Mucosa of descending colon (tissue), 3 donors: ENCODE results near the gene MEGF8. TPM values are rescaled to one million over a fixed set of nuclear protein-coding genes. Genes with fewer than 3 reads are reported as not detected.

Source experiments
- ATAC-seq: fragments of 200-7000 bp; cut with Tn5 transposase; one replicate; pipeline ENCODE4 v1.9.1; 2020; ENCODE audit warnings: mild to moderate bottlenecking, moderate library complexity
- DNase-seq, 3 donors: peaks; one replicate each; pipeline ENCODE4 v3.0.0-alpha.2; 2020
- H3K36me3 ChIP-seq: fragments of 200-600 bp; one replicate; pipeline ENCODE4 v1.8.0; 2021; ENCODE audit warnings: low read depth, mild to moderate bottlenecking
- H3K4me1 ChIP-seq: fragments of 200-600 bp; one replicate; pipeline ENCODE4 v1.8.0; 2021; ENCODE audit warnings: low read depth, mild to moderate bottlenecking
- H3K4me3 ChIP-seq: fragments of 200-600 bp; one replicate; pipeline ENCODE4 v1.8.0; 2021; ENCODE audit warnings: mild to moderate bottlenecking
- H3K9me3 ChIP-seq: fragments of 200-600 bp; one replicate; pipeline ENCODE4 v1.8.0; 2021; ENCODE audit warnings: mild to moderate bottlenecking
- intact Hi-C, 2 donors: fragments of 100-400 bp; cut with DNase I in 1 of 2; cut with micrococcal nuclease in 1 of 2; formaldehyde crosslinking; loops; one replicate each; pipeline versions ENCODE4 v1.11.0 to v1.11.1; 2022; cut with DNase I, micrococcal nuclease
- total RNA-seq, 3 donors: library from RNA; stranded (reverse); fragmentation: NEBNext Ultra II Directional in 2 of 3; extraction: Animal tissue kit (Norgen Biotek cat#: 25700) in 2 of 3; gene quantifications; one replicate each; pipeline versions ENCODE4 v1.2.1 to v1.2.4, GENCODE V29; 2021 to 2023
- TF ChIP-seq, protein P1 (sequence below): fragments of 200-600 bp; IDR thresholded peaks from one replicate; pipeline ENCODE4 v1.8.0; 2022; ENCODE audit warnings: antibody characterized with exemption, mild to moderate bottlenecking
- donor health status: DM: no; HTN: no; CAD: no; lungs with moderate emphysema.
- donor health status: DM: no; HTN: no; CAD: no.
- donor health status: DM: no; HTN: yes; CAD: no.

MEGF8 gene
- total RNA-seq, 3 donors from 2014 or later: 17.6 to 27.0 (median 23.9) TPM

GRCh38 chr19:42357290-42357689 is 31.9 kb downstream of the MEGF8 start:
- TF ChIP-seq, protein P1, sequence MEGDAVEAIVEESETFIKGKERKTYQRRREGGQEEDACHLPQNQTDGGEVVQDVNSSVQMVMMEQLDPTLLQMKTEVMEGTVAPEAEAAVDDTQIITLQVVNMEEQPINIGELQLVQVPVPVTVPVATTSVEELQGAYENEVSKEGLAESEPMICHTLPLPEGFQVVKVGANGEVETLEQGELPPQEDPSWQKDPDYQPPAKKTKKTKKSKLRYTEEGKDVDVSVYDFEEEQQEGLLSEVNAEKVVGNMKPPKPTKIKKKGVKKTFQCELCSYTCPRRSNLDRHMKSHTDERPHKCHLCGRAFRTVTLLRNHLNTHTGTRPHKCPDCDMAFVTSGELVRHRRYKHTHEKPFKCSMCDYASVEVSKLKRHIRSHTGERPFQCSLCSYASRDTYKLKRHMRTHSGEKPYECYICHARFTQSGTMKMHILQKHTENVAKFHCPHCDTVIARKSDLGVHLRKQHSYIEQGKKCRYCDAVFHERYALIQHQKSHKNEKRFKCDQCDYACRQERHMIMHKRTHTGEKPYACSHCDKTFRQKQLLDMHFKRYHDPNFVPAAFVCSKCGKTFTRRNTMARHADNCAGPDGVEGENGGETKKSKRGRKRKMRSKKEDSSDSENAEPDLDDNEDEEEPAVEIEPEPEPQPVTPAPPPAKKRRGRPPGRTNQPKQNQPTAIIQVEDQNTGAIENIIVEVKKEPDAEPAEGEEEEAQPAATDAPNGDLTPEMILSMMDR: no peak
- intact Hi-C loops: no loop called here
- no peaks in the 10 kb centered on the region for H3K36me3 ChIP-seq
- no peak overlapping the region for H3K4me3 ChIP-seq
- no peaks in the 10 kb centered on the region for H3K9me3 ChIP-seq
- ATAC-seq (no peak), DNase-seq (no peak)
- no peaks in the 10 kb centered on the region for H3K4me1 ChIP-seq

- intact Hi-C loops: loop anchor here in 1 of 2 donors (2.0 kb wide), 1 partner anchor 62 kb away; no protein-coding TSS in a partner anchor
- no peaks in the 10 kb centered on the region for H3K9me3 ChIP-seq
- no peaks in the 10 kb centered on the region for H3K36me3 ChIP-seq
Observed at GRCh38 chr19:42360787-42361544, 35.5 kb downstream of the MEGF8 start.

DNA sequence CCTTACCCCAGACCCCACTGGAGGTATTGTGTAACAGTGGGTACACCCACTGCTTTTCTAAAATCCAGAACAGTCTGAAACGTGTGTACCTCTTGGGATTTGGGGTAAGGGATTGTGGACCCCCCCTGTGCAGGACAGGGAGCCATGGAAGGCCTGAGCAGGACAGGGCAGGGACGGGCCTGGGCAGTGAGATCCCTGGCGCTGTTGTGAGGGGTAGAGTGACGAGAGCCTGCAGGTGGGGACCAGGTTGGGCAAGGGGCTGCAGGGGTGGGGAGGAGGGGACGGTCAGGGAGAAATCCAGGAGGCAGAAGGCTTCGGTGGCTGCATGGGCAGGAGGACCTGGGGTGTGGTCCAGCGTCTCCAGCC is 36.1 kb downstream of the MEGF8 start:
- Histone ChIP-seq H3K36me3 (no peaks in the 10 kb centered on the region), H3K4me1 (no peaks in the 10 kb centered on the region), H3K9me3 (no peaks in the 10 kb centered on the region), H3K4me3 (no peak overlapping the region)
- ATAC-seq (no peak), DNase-seq (no peak)
- TF ChIP-seq, protein P1: no peak
- intact Hi-C loops: loop anchor here in 1 of 2 donors (2.0 kb wide), 1 partner anchor 61 kb away; no protein-coding TSS in a partner anchor

More at GRCh38 chr19:42360787-42361544, 35.5 kb downstream of the MEGF8 start:
- Histone ChIP-seq H3K4me1 (no peaks in the 10 kb centered on the region), H3K4me3 (no peak overlapping the region)
- DNase-seq: no peak
- no peak for ATAC-seq
- TF ChIP-seq, protein P1: no peak

DNA sequence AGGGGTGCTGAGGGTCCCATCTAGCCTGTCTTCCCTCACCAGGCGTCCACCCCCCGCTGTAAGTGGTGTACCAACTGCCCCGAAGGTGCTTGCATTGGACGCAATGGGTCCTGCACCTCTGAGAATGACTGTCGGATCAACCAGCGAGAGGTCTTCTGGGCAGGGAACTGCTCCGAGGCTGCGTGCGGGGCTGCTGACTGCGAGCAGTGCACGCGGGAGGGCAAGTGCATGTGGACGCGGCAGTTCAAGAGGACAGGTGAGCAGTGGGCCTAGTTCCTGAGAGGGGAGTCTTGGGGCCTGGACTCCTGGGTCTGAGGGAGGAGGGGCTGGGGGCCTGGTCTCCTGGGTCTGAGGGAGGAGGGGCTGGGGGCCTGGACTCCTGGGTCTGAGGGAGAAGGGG is 36.9 kb downstream of the MEGF8 start:
- no peak overlapping the region for H3K4me3 ChIP-seq
- H3K9me3 ChIP-seq: no peaks in the 10 kb centered on the region
- intact Hi-C loops: no loop called here
- DNase-seq (no peak), ATAC-seq (no peak)
- H3K4me1 ChIP-seq: no peaks in the 10 kb centered on the region
- no peaks in the 10 kb centered on the region for H3K36me3 ChIP-seq
- TF ChIP-seq, protein P1: no peak

DNA sequence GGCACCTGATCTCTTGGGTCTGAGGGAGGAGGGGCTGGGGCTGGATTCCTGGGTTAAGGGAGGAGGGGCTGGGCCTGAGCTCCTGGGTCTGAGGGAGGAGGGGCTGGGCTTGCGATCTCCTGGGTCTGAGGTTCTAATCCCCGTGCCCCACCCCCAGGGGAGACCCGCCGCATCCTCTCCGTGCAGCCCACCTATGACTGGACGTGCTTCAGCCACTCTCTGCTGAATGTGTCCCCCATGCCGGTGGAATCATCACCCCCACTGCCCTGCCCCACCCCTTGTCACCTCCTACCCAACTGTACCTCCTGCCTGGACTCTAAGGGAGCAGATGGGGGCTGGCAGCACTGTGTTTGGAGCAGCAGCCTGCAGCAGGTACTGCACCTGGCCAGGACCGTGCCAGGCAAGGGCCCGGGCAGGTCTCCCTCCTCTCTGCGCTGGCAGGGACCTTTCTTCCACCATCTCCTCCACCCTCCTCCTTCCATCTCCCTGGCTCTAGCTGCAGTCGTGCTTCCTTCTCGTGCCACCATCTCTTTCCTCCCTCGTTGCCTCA is 37.5 kb downstream of the MEGF8 start:
- no peaks in the 10 kb centered on the region for H3K36me3 ChIP-seq
- no peaks in the 10 kb centered on the region for H3K4me1 ChIP-seq
- H3K4me3 ChIP-seq: no peak overlapping the region
- intact Hi-C loops: no loop called here
- no peaks in the 10 kb centered on the region for H3K9me3 ChIP-seq
- TF ChIP-seq, protein P1: no peak
- ATAC-seq: no peak
- no peak for DNase-seq
